GM19463 (cell line): ENCODE results near the gene RSBN1L.
"Not testable (repeated sequence)": the region's sequence is repeated elsewhere in the genome, so short reads cannot be mapped to it uniquely, and the experiment has no call there.

ENCODE experiments used
- ATAC-seq: cut with Tn5 transposase; IDR thresholded peaks from one replicate; pipeline ENCODE4 v1.9.1; 2021; ENCODE audit warnings: mild to moderate bottlenecking, moderate library complexity; ENCODE audit not compliant: unreplicated experiment

The RSBN1L gene

GRCh38 chr7:77765481-77765880, 69.2 kb downstream of the RSBN1L start:
- no peak for ATAC-seq

GRCh38 chr7:77765906-77766800, 69.9 kb downstream of the RSBN1L start:
- ATAC-seq, result no peak

GRCh38 chr7:77766801-77767605, 70.7 kb downstream of the RSBN1L start:
- ATAC-seq, result no peak

GRCh38 chr7:77770316-77770715, 74.1 kb downstream of the RSBN1L start:
- ATAC-seq, result no peak

GRCh38 chr7:77771901-77772300, 75.6 kb downstream of the RSBN1L start:
- no peak for ATAC-seq

GRCh38 chr7:77778535-77778934, 82.3 kb downstream of the RSBN1L start:
- no peak for ATAC-seq

GRCh38 chr7:77782383-77782782, 86.1 kb downstream of the RSBN1L start:
- no peak for ATAC-seq

GRCh38 chr7:77783111-77783510, 86.9 kb downstream of the RSBN1L start:
- no peak for ATAC-seq

GRCh38 chr7:77783545-77783944, 87.3 kb downstream of the RSBN1L start:
- ATAC-seq, result no peak

GRCh38 chr7:77784426-77784825, 88.2 kb downstream of the RSBN1L start:
- not testable (repeated sequence) for ATAC-seq

- no peak for ATAC-seq
Observed at GRCh38 chr7:77786018-77786417, 89.8 kb downstream of the RSBN1L start.

- no peak for ATAC-seq
Observed at GRCh38 chr7:77786741-77787140, 90.5 kb downstream of the RSBN1L start.

- peak; percentile 62 for ATAC-seq
Observed at GRCh38 chr7:77788327-77788902, 92.2 kb downstream of the RSBN1L start.

- no peak for ATAC-seq
Observed at GRCh38 chr7:77791336-77791735, 95.1 kb downstream of the RSBN1L start.

- no peak for ATAC-seq
Observed at GRCh38 chr7:77791956-77792355, 95.7 kb downstream of the RSBN1L start.

- ATAC-seq, result no peak
Observed at GRCh38 chr7:77794000-77794399, 97.7 kb downstream of the RSBN1L start.

GRCh38 chr7:77796109-77796508, 99.8 kb downstream of the RSBN1L start:
- ATAC-seq, result no peak

GRCh38 chr7:77796960-77797359, 100.7 kb downstream of the RSBN1L start:
- no peak for ATAC-seq

- peak; percentile 22 for ATAC-seq
Observed at GRCh38 chr7:77797734-77798393, 101.6 kb downstream of the RSBN1L start.

GRCh38 chr7:77798394-77799077, 102.3 kb downstream of the RSBN1L start, which contains the start of the genes PHTF2 and TMEM60:
Gene PHTF2, plus strand, starts transcription at chr7:77798773.
Gene TMEM60, minus strand, starts transcription at chr7:77798434. Its CDS starts 4,061 bp downstream, at chr7:77794373.
- peak; percentile 84 for ATAC-seq
